GM21447 (cell line): ENCODE data around the gene FAM234A.

Experiments
- ATAC-seq: cut with Tn5 transposase; IDR thresholded peaks from one replicate; pipeline ENCODE4 v1.9.1; 2021; ENCODE audit not compliant: unreplicated experiment

FAM234A gene

GRCh38 chr16:280005-280460, 45.4 kb downstream of the FAM234A start:
- ATAC-seq = no peak

- ATAC-seq = no peak
These were observed 45.9 kb downstream of the FAM234A start, which contains the start of gene ARHGDIG for GRCh38 chr16:280552-280951. ARHGDIG (plus strand) TSS chr16:280591; CDS start chr16:280681, 90 bp downstream.

GRCh38 chr16:280991-281659, 46.5 kb downstream of the FAM234A start:
- ATAC-seq = no peak

- ATAC-seq = no peak
These were observed 47.1 kb downstream of the FAM234A start for GRCh38 chr16:281660-282255.

- no peak for ATAC-seq
These were observed 47.9 kb downstream of the FAM234A start for GRCh38 chr16:282491-282890.

GRCh38 chr16:283033-283805, 48.6 kb downstream of the FAM234A start, which contains the start of gene PDIA2:
PDIA2 (plus strand) TSS chr16:283164; CDS start chr16:283170, 6 bp downstream.
- ATAC-seq = no peak

- ATAC-seq = no peak
These were observed 49.8 kb downstream of the FAM234A start for GRCh38 chr16:284204-285120.

DNA sequence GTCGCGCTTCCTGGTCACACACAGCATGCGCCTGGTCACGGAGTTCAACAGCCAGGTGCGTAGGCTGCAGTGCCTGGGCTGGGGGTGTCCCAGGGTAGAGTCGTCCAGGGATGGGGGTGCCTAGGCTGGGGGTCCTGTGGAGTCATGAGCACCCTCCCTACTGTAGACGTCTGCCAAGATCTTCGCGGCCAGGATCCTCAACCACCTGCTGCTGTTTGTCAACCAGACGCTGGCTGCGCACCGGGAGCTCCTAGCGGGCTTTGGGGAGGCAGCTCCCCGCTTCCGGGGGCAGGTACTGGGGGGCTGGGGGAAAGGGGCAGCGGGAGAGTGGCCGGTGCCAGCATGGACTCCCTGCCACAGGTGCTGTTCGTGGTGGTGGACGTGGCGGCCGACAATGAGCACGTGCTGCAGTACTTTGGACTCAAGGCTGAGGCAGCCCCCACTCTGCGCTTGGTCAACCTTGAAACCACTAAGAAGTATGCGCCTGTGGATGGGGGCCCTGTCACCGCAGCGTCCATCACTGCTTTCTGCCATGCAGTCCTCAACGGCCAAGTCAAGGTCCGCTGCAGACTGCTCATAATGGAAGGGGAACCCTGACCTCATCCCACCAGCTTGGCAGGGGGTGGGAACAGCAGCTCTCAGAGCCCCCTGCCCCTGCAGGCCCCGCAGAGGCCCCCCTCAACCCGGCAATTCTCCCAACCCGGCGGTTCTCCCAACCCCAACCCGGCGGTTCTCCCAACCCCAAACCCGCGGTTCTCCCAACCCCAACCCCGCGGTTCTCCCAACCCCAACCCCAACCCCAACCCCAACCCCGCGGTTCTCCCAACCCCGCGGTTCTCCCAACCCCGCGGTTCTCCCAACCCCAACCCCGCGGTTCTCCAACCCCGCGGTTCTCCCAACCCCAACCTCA, 50.8 kb downstream of the FAM234A start:
- no peak for ATAC-seq

GRCh38 chr16:286491-287297, 52.1 kb downstream of the FAM234A start:
- no peak for ATAC-seq

GRCh38 chr16:287298-287811, 52.7 kb downstream of the FAM234A start:
- no peak for ATAC-seq

DNA sequence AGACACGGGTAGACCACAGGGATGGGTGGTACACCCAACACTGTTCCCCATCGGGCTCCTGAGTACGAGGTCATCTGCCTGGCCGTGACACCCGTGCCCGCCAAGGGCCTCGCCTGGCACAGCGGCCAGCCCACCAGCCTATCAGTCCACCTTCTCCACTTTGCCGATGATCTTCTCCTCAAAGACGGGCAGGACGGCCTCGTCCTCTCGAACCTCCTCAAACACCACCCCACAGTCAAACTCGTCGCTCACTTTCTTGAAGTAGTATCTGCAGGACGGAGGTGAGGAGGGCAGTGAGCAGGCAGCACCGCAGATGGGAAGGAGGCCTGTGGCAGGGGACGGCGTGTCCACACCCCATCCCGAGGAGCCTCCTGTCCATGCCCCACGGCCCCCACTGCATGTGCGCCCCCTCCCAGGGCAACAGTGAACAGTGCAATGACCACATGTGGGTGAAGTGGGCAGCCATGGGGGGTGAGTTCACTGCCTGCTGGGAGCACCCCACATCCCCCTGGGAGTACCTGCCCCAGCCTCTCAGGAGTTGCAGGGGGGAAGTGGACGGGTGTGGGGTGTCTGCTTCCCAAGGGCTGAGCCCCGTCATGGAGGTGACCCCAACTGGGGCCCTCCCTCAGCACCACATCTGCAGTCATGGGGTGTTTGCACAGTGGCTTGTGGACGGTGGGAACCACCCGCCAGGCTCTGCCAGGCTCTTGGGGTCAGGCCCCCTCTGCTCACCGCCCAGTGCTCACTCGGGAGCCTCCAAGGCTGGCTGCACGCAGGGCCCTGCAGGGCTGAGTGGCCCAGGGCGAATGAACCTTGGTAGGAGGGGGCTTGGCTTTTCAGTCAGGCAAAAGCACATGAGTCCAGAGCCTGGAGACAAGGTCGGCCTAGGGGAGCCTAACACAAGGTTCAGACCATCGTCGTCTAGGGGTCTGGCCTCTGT, 53.6 kb downstream of the FAM234A start:
- no peak for ATAC-seq

- no peak for ATAC-seq
These were observed 54.9 kb downstream of the FAM234A start for GRCh38 chr16:289395-289997.

- no peak for ATAC-seq
These were observed 55.5 kb downstream of the FAM234A start for GRCh38 chr16:290015-290680.

DNA sequence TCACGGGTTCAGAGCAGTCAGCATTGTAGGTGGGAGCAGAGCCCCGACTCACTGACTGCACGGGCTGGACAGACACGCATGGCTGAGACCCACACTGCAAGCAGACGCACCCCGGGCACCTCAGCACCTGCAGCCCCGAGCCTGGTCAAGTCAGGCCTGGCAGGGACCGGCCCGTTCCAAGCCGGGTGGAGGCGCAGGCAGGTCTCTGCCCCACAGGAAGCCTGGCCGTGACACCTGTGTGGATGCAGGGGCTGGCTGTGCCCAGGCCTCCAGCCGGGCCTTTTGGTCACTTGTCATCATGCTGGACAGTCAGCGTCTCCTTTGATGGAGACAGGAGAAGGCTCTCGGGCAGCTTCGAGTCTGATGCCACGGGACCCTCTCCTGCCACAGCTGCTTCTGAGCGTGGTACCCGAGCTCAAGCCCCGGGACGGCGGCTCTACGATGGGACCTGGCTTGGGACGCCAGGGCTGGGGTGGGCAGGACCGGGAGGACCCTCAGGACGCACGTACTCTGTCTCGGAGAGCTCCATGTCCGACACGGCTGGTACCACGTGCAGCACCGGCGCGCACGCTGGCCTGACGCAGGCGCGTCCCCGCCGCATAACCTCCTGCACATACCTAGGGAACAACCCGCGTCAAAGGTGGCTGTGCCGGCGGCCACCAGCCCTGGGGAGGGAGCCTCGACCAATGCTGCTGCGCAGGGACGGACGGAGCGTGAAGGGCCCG, 56.2 kb downstream of the FAM234A start:
- no peak for ATAC-seq

DNA sequence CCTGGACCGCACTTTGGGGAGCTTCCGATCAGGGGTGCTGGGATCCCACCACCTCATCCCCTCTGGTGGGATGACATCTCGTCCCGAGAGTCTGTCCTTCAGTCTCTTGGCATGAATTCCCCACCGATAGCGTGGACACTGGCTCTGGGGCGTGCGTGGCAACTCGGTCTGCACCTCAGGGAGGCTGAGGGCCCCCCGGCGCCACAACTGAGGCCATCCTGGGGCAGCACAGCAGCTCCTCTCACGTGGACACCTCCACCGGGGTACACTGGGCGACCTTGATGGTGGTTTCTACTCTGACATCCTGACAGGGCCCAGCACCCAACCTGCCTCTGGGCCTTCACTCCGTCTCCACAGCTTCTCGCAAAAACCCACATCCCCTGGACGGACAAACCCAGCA, 56.9 kb downstream of the FAM234A start:
- ATAC-seq = no peak
